Uterus (tissue), 4 donors: ENCODE measurements around the gene EPYC. TPM values are rescaled to one million over a fixed set of nuclear protein-coding genes. Genes with fewer than 3 reads are reported as not detected.

Experiments used
- DNase-seq, 2 donors: peaks; one replicate each; pipeline ENCODE4 v3.0.0-alpha.2; 2019 to 2020
- H3K27ac ChIP-seq, 2 donors: fragments of 200-600 bp; sonication (generic); 1 replicate in 1 of 2; 2 replicates in 1 of 2; pipeline ENCODE4 v1.5.1; 2016 to 2018
- H3K27me3 ChIP-seq, 2 donors: fragments of 200-600 bp; sonication (generic); one replicate each; pipeline ENCODE4 v1.5.1; 2018 to 2019; ENCODE audit warnings: control low read depth in 1 of 2
- H3K36me3 ChIP-seq, 2 donors: fragments of 200-600 bp; sonication (generic); one replicate each; pipeline ENCODE4 v1.5.1; 2019; ENCODE audit warnings: control low read depth in 1 of 2
- H3K4me1 ChIP-seq, 2 donors: fragments of 200-600 bp; sonication (generic); one replicate each; pipeline ENCODE4 v1.5.1; 2018 to 2019; ENCODE audit warnings: control low read depth in 1 of 2
- H3K4me3 ChIP-seq, 2 donors: fragments of 200-600 bp; sonication (generic); 1 replicate in 1 of 2; 2 replicates in 1 of 2; pipeline ENCODE4 v1.5.1; 2018 to 2019; ENCODE audit warnings: mild to moderate bottlenecking in 1 of 2
- H3K9me3 ChIP-seq, 2 donors: fragments of 200-600 bp; sonication (generic); one replicate each; pipeline ENCODE4 v1.5.1; 2019; ENCODE audit warnings: control low read depth in 1 of 2
- CTCF ChIP-seq, 4 experiments: fragments of 200-600 bp in 2 of 4; fragments of 450-650 bp in 2 of 4; sonication (generic) in 2 of 4; IDR thresholded peaks; one replicate each; pipeline ENCODE4 v1.5.1; 2016 to 2019; ENCODE audit warnings: antibody characterized with exemption in 4 of 4, mild to moderate bottlenecking in 2 of 4, moderate library complexity in 1 of 4
- POLR2A ChIP-seq, 2 donors: fragments of 450-650 bp; IDR thresholded peaks; one replicate each; pipeline ENCODE4 v1.6.1; 2016; ENCODE audit warnings: antibody characterized with exemption in 2 of 2, mild to moderate bottlenecking in 1 of 2, moderate library complexity in 1 of 2
- intact Hi-C: fragments of 100-400 bp; cut with DNase I; formaldehyde crosslinking; loops from one replicate; pipeline ENCODE4 v1.15.1; 2023; ENCODE audit warnings: low total_unique reads
- total RNA-seq, 4 donors: library from RNA; depleted of rRNA in 3 of 4; stranded (reverse); fragments of >200 nt in 3 of 4; gene quantifications; one replicate each; pipeline versions ENCODE4 v1.1.0 to v1.2.4, GENCODE V29; 2014 to 2023
- donor health status: DM: yes; HTN: yes; CAD: no.

Gene EPYC
- total RNA-seq, 4 donors from 2014 or later = 0.14 TPM; not detected in 3

GRCh38 chr12:91003737-91004136 is 1.0 kb downstream of the EPYC start:
- TF ChIP-seq POLR2A (IDR thresholded peaks at IDR 0.05) = no peak
- TF ChIP-seq CTCF (IDR thresholded peaks at IDR 0.05) = no peak
- DNase-seq = no peak
- Histone ChIP-seq H3K4me3 (no peak overlapping the region), H3K9me3 (no peaks in the 10 kb centered on the region), H3K4me1 (no peaks in the 10 kb centered on the region), H3K27ac (no peak overlapping the region), H3K27me3 (no peaks in the 10 kb centered on the region), H3K36me3 (no peaks in the 10 kb centered on the region)
- intact Hi-C loops = no loop called here

- DNase-seq = no peak
Measured at GRCh38 chr12:91001306-91001705, 3.5 kb downstream of the EPYC start.

DNA sequence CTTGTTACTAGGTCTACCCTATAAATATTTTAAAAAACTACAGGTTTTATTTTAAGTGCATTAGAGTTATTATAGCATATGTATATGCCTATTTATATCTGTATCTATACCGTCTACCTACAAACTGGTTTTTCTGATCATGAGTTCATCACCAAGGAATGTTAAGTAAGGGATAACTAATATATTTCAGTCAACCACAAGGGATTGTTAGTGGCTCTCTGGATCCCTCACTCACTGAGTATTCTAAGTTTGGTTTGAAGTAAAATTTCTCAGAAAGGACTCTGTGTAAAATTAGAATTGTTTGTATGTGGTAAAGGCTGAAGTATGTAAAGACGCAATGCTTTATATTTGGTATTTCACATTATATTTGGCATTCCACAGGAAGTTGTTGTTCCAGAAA is 4.8 kb downstream of the EPYC start:
- no peaks in the 10 kb centered on the region for H3K36me3 ChIP-seq
- DNase-seq = no peak
- no peaks in the 10 kb centered on the region for H3K9me3 ChIP-seq
- no peaks in the 10 kb centered on the region for H3K27me3 ChIP-seq
- no peak for TF ChIP-seq POLR2A (IDR thresholded peaks at IDR 0.05)
- no peak for TF ChIP-seq CTCF (IDR thresholded peaks at IDR 0.05)
- H3K4me1 ChIP-seq = no peaks in the 10 kb centered on the region
- intact Hi-C loops = no loop called here
- no peak overlapping the region for H3K27ac ChIP-seq
- no peak overlapping the region for H3K4me3 ChIP-seq

More at GRCh38 chr12:91001306-91001705, 3.5 kb downstream of the EPYC start:
- intact Hi-C loops = no loop called here
- no peak overlapping the region for H3K27ac ChIP-seq
- no peak for TF ChIP-seq CTCF (IDR thresholded peaks at IDR 0.05)
- no peak for TF ChIP-seq POLR2A (IDR thresholded peaks at IDR 0.05)
- no peaks in the 10 kb centered on the region for H3K9me3 ChIP-seq
- H3K4me3 ChIP-seq = no peak overlapping the region
- no peaks in the 10 kb centered on the region for H3K36me3 ChIP-seq
- no peaks in the 10 kb centered on the region for H3K4me1 ChIP-seq
- H3K27me3 ChIP-seq = no peaks in the 10 kb centered on the region

- TF ChIP-seq CTCF (IDR thresholded peaks at IDR 0.05) (no peak), POLR2A (IDR thresholded peaks at IDR 0.05) (no peak)
- Histone ChIP-seq H3K27me3 (no peaks in the 10 kb centered on the region), H3K36me3 (no peaks in the 10 kb centered on the region), H3K4me3 (no peak overlapping the region), H3K4me1 (no peaks in the 10 kb centered on the region), H3K27ac (no peak overlapping the region), H3K9me3 (no peaks in the 10 kb centered on the region)
- no peak for DNase-seq
- intact Hi-C loops = no loop called here
Measured at GRCh38 chr12:90999527-90999926, 5.2 kb downstream of the EPYC start.

- Histone ChIP-seq H3K9me3 (no peaks in the 10 kb centered on the region), H3K27me3 (no peaks in the 10 kb centered on the region), H3K4me1 (no peaks in the 10 kb centered on the region), H3K36me3 (no peaks in the 10 kb centered on the region), H3K27ac (peak overlapping the region in 1 of 2 donors; percentile 52), H3K4me3 (peak overlapping the region in 1 of 2 donors; percentile 8)
- intact Hi-C loops = no loop called here
- TF ChIP-seq POLR2A (IDR thresholded peaks at IDR 0.05) = no peak
- TF ChIP-seq CTCF (IDR thresholded peaks at IDR 0.05) = no peak
- DNase-seq = no peak
Measured at GRCh38 chr12:90995010-90995409, 9.8 kb downstream of the EPYC start.
